Esophagus muscularis mucosa (tissue), 4 donors: ENCODE data around the gene SEC24D. TPM values are rescaled to one million over a fixed set of nuclear protein-coding genes. Genes with fewer than 3 reads are reported as not detected.

Experiments
- DNase-seq: peaks from one replicate; pipeline ENCODE4 v3.0.0-alpha.2; 2017; ENCODE audit errors: extremely low spot score
- H3K27ac ChIP-seq, 4 donors: fragments of 200-600 bp; sonication (generic); replicated peaks in 1 of 4; 1 replicate in 3 of 4; 2 replicates in 1 of 4; pipeline ENCODE4 v1.5.1; 2016 to 2019; ENCODE audit warnings: mild to moderate bottlenecking in 1 of 4
- H3K27me3 ChIP-seq, 4 donors: fragments of 200-600 bp; sonication (generic); one replicate each; pipeline versions ENCODE4 v1.5.1 to v1.6.0; 2016 to 2019
- H3K36me3 ChIP-seq, 4 donors: fragments of 200-600 bp; sonication (generic); one replicate each; pipeline ENCODE4 v1.5.1; 2016 to 2019
- H3K4me1 ChIP-seq, 4 donors: fragments of 200-600 bp; sonication (generic); one replicate each; pipeline ENCODE4 v1.5.1; 2016 to 2019
- H3K4me3 ChIP-seq, 4 donors: fragments of 200-600 bp; sonication (generic); 1 replicate in 2 of 4; 2 replicates in 2 of 4; pipeline ENCODE4 v1.5.1; 2016 to 2019; ENCODE audit warnings: mild to moderate bottlenecking in 4 of 4, moderate library complexity in 1 of 4
- H3K9me3 ChIP-seq, 4 donors: fragments of 200-600 bp; sonication (generic); 1 replicate in 3 of 4; 2 replicates in 1 of 4; pipeline ENCODE4 v1.5.1; 2016 to 2019
- CTCF ChIP-seq, 3 experiments: fragments of 200-600 bp in 2 of 3; fragments of 450-650 bp in 1 of 3; sonication (generic) in 2 of 3; IDR thresholded peaks; one replicate each; pipeline ENCODE4 v1.5.1; 2017 to 2019; ENCODE audit warnings: antibody characterized with exemption in 3 of 3, mild to moderate bottlenecking in 2 of 3, moderate library complexity in 1 of 3
- EP300 ChIP-seq: sonication (generic); formaldehyde crosslinking; IDR thresholded peaks from one replicate; pipeline ENCODE4 v1.6.1; 2017; ENCODE audit warnings: antibody characterized with exemption
- POLR2A ChIP-seq: fragments of 450-650 bp; IDR thresholded peaks from one replicate; pipeline ENCODE4 v1.6.1; 2017; ENCODE audit warnings: antibody characterized with exemption, moderate library complexity, mild to moderate bottlenecking, low read depth
- POLR2AphosphoS5 ChIP-seq, 2 donors: sonication (generic); formaldehyde crosslinking; IDR thresholded peaks; one replicate each; pipeline ENCODE4 v1.6.1; 2017; ENCODE audit warnings: antibody characterized with exemption in 2 of 2
- WGBS: methylation state at CpG from one replicate; pipeline ENCODE4 v1.1.5; 2018; 5-methylcytosine and 5-hydroxymethylcytosine counted together
- intact Hi-C: fragments of 100-400 bp; cut with DNase I; formaldehyde crosslinking; loops from one replicate; pipeline ENCODE4 v1.15.1; 2023
- total RNA-seq, 4 donors: library from RNA; depleted of rRNA; stranded (reverse); fragments of >200 nt; gene quantifications; one replicate each; pipeline versions ENCODE4 v1.1.0 to v1.2.1, GENCODE V29; 2016

SEC24D gene
- total RNA-seq, 4 donors from 2014 or later = 29.1 to 41.5 (median 37.0) TPM

GRCh38 chr4:118825799-118826198 lies 10.1 kb downstream of the SEC24D start:
- no peak for DNase-seq
- intact Hi-C loops = no loop called here
- no peak for TF ChIP-seq POLR2AphosphoS5 (IDR thresholded peaks at IDR 0.05)
- TF ChIP-seq POLR2A = no peak
- TF ChIP-seq EP300 = no peak
- no peak for TF ChIP-seq CTCF (IDR thresholded peaks at IDR 0.05)
- no peaks in the 10 kb centered on the region for H3K9me3 ChIP-seq
- no peak overlapping the region for H3K27ac ChIP-seq
- WGBS = 79% methylated on average over 3 of the region's 3 CpGs
- H3K4me1 ChIP-seq = peaks cover 17 to 84% (median 59%) of the 10 kb centered on the region in 4 donors
- H3K36me3 ChIP-seq = peaks cover 0 to 40% (median 26%) of the 10 kb centered on the region in 4 donors
- no peaks in the 10 kb centered on the region for H3K27me3 ChIP-seq
- H3K4me3 ChIP-seq = no peak overlapping the region

GRCh38 chr4:118824141-118824540 lies 11.8 kb downstream of the SEC24D start:
- TF ChIP-seq EP300 (no peak), POLR2AphosphoS5 (IDR thresholded peaks at IDR 0.05) (no peak), POLR2A (no peak), CTCF (IDR thresholded peaks at IDR 0.05) (no peak)
- intact Hi-C loops = no loop called here
- Histone ChIP-seq H3K4me1 (peaks cover 15 to 73% (median 49%) of the 10 kb centered on the region in 4 donors), H3K36me3 (peaks cover 0 to 32% (median 17%) of the 10 kb centered on the region in 4 donors), H3K27me3 (no peaks in the 10 kb centered on the region), H3K27ac (no peak overlapping the region), H3K9me3 (no peaks in the 10 kb centered on the region), H3K4me3 (no peak overlapping the region)
- 91% methylated on average over 5 of the region's 5 CpGs for WGBS
- DNase-seq = no peak

DNA sequence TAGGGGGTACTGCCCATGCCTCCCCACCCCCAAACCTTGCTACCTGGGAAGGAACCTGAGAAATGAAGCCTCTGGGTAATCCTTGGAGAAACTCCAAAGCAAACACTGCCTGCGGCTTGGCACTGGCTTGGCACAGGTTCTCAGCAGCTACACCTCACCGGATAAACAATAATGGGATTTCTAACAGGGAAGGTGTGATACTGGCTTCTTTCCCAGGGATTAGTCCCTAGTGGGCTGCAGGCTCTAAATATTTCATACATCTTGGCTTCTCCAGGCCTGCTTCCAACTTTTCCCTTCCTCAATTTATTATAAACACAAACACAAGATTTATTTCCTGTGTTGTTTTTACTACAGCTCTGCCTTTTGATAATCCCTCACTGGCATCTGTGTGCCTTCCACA lies 12.5 kb downstream of the SEC24D start:
- H3K36me3 ChIP-seq = peaks cover 0 to 26% (median 16%) of the 10 kb centered on the region in 4 donors
- TF ChIP-seq EP300 = no peak
- no peak for TF ChIP-seq CTCF (IDR thresholded peaks at IDR 0.05)
- TF ChIP-seq POLR2A = no peak
- TF ChIP-seq POLR2AphosphoS5 (IDR thresholded peaks at IDR 0.05) = no peak
- H3K4me1 ChIP-seq = peaks cover 15 to 66% (median 48%) of the 10 kb centered on the region in 4 donors
- DNase-seq = peak; percentile 45
- intact Hi-C loops = no loop called here
- no peak overlapping the region for H3K4me3 ChIP-seq
- H3K27ac ChIP-seq = peak overlapping the region in 2 of 4 donors; percentile 15 to 19
- H3K27me3 ChIP-seq = no peaks in the 10 kb centered on the region
- H3K9me3 ChIP-seq = no peaks in the 10 kb centered on the region
- 47% methylated on average over 2 of the region's 2 CpGs for WGBS

GRCh38 chr4:118821590-118822293 lies 14.2 kb downstream of the SEC24D start:
- no peak overlapping the region for H3K27ac ChIP-seq
- peaks cover 1 to 49% (median 32%) of the 10 kb centered on the region in 4 donors for H3K4me1 ChIP-seq
- no peak overlapping the region for H3K4me3 ChIP-seq
- peaks cover 0 to 23% (median 16%) of the 10 kb centered on the region in 4 donors for H3K36me3 ChIP-seq
- intact Hi-C loops = no loop called here
- no peaks in the 10 kb centered on the region for H3K9me3 ChIP-seq
- WGBS = 89% methylated on average over 5 of the region's 5 CpGs
- no peak for DNase-seq
- no peaks in the 10 kb centered on the region for H3K27me3 ChIP-seq
- TF ChIP-seq EP300 = no peak
- TF ChIP-seq CTCF (IDR thresholded peaks at IDR 0.05) = no peak
- TF ChIP-seq POLR2AphosphoS5 (IDR thresholded peaks at IDR 0.05) = no peak
